Thyroid gland (tissue), 4 donors: ENCODE results near the gene ATP6V1G3. TPM values are rescaled to one million over a fixed set of nuclear protein-coding genes. Genes with fewer than 3 reads are reported as not detected.

Source experiments
- DNase-seq, 2 donors: peaks; one replicate each; pipeline ENCODE4 v3.0.0-alpha.2; 2019
- H3K27ac ChIP-seq, 3 donors: fragments of 200-600 bp; sonication (generic); 1 replicate in 2 of 3; 2 replicates in 1 of 3; pipeline ENCODE4 v1.5.1; 2016 to 2019; ENCODE audit warnings: mild to moderate bottlenecking in 1 of 3, moderate library complexity in 1 of 3
- H3K27me3 ChIP-seq: fragments of 200-600 bp; sonication (generic); one replicate; pipeline ENCODE4 v1.5.1; 2019
- H3K36me3 ChIP-seq, 2 donors: fragments of 200-600 bp; sonication (generic); one replicate each; pipeline ENCODE4 v1.5.1; 2016 to 2019
- H3K4me1 ChIP-seq, 2 donors: fragments of 200-600 bp; sonication (generic); one replicate each; pipeline ENCODE4 v1.5.1; 2017 to 2019
- H3K4me3 ChIP-seq, 3 donors: fragments of 200-600 bp; sonication (generic); replicated peaks in 1 of 3; 1 replicate in 2 of 3; 2 replicates in 1 of 3; pipeline ENCODE4 v1.5.1; 2016; ENCODE audit warnings: mild to moderate bottlenecking in 1 of 3
- H3K9me3 ChIP-seq: fragments of 200-600 bp; sonication (generic); one replicate; pipeline ENCODE4 v1.5.1; 2017
- CTCF ChIP-seq, 6 experiments: fragments of 200-600 bp in 3 of 6; fragments of 450-650 bp in 3 of 6; sonication (generic) in 3 of 6; IDR thresholded peaks; one replicate each; pipeline ENCODE4 v1.5.1; 2016 to 2019; ENCODE audit warnings: antibody characterized with exemption in 6 of 6, mild to moderate bottlenecking in 2 of 6, inconsistent platforms in 1 of 6, moderate library complexity in 1 of 6
- POLR2A ChIP-seq, 2 donors: fragments of 450-650 bp; IDR thresholded peaks; one replicate each; pipeline ENCODE4 v1.6.1; 2017; ENCODE audit warnings: antibody characterized with exemption in 2 of 2, mild to moderate bottlenecking in 2 of 2, moderate library complexity in 1 of 2
- WGBS, 2 donors: methylation state at CpG; one replicate each; pipeline ENCODE4 v1.1.5; 2017; 5-methylcytosine and 5-hydroxymethylcytosine counted together
- intact Hi-C: fragments of 100-400 bp; cut with DNase I; formaldehyde crosslinking; loops from one replicate; pipeline ENCODE4 v1.15.1; 2023
- total RNA-seq, 4 donors: library from RNA; depleted of rRNA; stranded (reverse); fragments of >200 nt; gene quantifications; one replicate each; pipeline ENCODE4 v1.2.3, GENCODE V29; 2016

Gene ATP6V1G3
- total RNA-seq, 4 donors from 2014 or later, result not detected

- WGBS, 2 donors, result 65 to 73% methylated on average over 1 of the region's 1 CpG
- H3K4me1 ChIP-seq, result no peaks in the 10 kb centered on the region
- H3K4me3 ChIP-seq, result no peak overlapping the region
- H3K36me3 ChIP-seq, result no peaks in the 10 kb centered on the region
- no peaks in the 10 kb centered on the region for H3K9me3 ChIP-seq
- TF ChIP-seq POLR2A (IDR thresholded peaks at IDR 0.05) (no peak), CTCF (IDR thresholded peaks at IDR 0.05) (no peak)
- intact Hi-C loops, result no loop called here
- no peak overlapping the region for H3K27ac ChIP-seq
- DNase-seq, result no peak
- H3K27me3 ChIP-seq, result no peaks in the 10 kb centered on the region
Measured at GRCh38 chr1:198544265-198544664, 3.8 kb upstream of the ATP6V1G3 start.

GRCh38 chr1:198543670-198544260, 3.3 kb upstream of the ATP6V1G3 start:
- no peak for DNase-seq
- H3K27me3 ChIP-seq, result no peaks in the 10 kb centered on the region
- WGBS, 2 donors, result 70 to 78% methylated on average over 2 of the region's 2 CpGs
- no peaks in the 10 kb centered on the region for H3K36me3 ChIP-seq
- TF ChIP-seq POLR2A (IDR thresholded peaks at IDR 0.05) (no peak), CTCF (IDR thresholded peaks at IDR 0.05) (no peak)
- no peaks in the 10 kb centered on the region for H3K9me3 ChIP-seq
- no peak overlapping the region for H3K27ac ChIP-seq
- intact Hi-C loops, result no loop called here
- no peak overlapping the region for H3K4me3 ChIP-seq
- H3K4me1 ChIP-seq, result no peaks in the 10 kb centered on the region

GRCh38 chr1:198542632-198543031, 2.2 kb upstream of the ATP6V1G3 start:
- 77 to 84% methylated on average over 1 of the region's 1 CpG for WGBS, 2 donors
- no peak overlapping the region for H3K4me3 ChIP-seq
- H3K9me3 ChIP-seq, result no peaks in the 10 kb centered on the region
- no peak overlapping the region for H3K27ac ChIP-seq
- H3K4me1 ChIP-seq, result no peaks in the 10 kb centered on the region
- no peaks in the 10 kb centered on the region for H3K27me3 ChIP-seq
- TF ChIP-seq CTCF (IDR thresholded peaks at IDR 0.05) (no peak), POLR2A (IDR thresholded peaks at IDR 0.05) (no peak)
- H3K36me3 ChIP-seq, result no peaks in the 10 kb centered on the region
- intact Hi-C loops, result no loop called here
- DNase-seq, result no peak

- TF ChIP-seq CTCF (IDR thresholded peaks at IDR 0.05) (no peak), POLR2A (IDR thresholded peaks at IDR 0.05) (no peak)
- Histone ChIP-seq H3K27me3 (no peaks in the 10 kb centered on the region), H3K4me1 (no peaks in the 10 kb centered on the region), H3K4me3 (no peak overlapping the region), H3K36me3 (no peaks in the 10 kb centered on the region), H3K9me3 (no peaks in the 10 kb centered on the region), H3K27ac (no peak overlapping the region)
- 97% methylated on average over 3 of the region's 3 CpGs for WGBS, 2 donors
- DNase-seq, result no peak
- intact Hi-C loops, result no loop called here
Measured at GRCh38 chr1:198541737-198542136, 1.3 kb upstream of the ATP6V1G3 start.

- H3K9me3 ChIP-seq, result no peaks in the 10 kb centered on the region
- no peak overlapping the region for H3K27ac ChIP-seq
- DNase-seq, result no peak
- TF ChIP-seq CTCF (IDR thresholded peaks at IDR 0.05), result no peak
- no peak for TF ChIP-seq POLR2A (IDR thresholded peaks at IDR 0.05)
- peaks cover 7 to 9% of the 10 kb centered on the region in 2 donors for H3K4me1 ChIP-seq
- WGBS, 2 donors, result 81 to 82% methylated on average over 7 of the region's 7 CpGs
- no peak overlapping the region for H3K4me3 ChIP-seq
- no peaks in the 10 kb centered on the region for H3K27me3 ChIP-seq
- H3K36me3 ChIP-seq, result no peaks in the 10 kb centered on the region
- intact Hi-C loops, result no loop called here
Measured at GRCh38 chr1:198538579-198539364, 1.7 kb downstream of the ATP6V1G3 start.
